Mesothelial cell of epicardium (in vitro differentiated cells): ENCODE data around the gene TARBP2. TPM values are rescaled to one million over a fixed set of nuclear protein-coding genes. Genes with fewer than 3 reads are reported as not detected.

Experiments used
- DNase-seq, 2 experiments: peaks; one replicate each; pipeline ENCODE4 v3.0.0; 2021; ENCODE audit warnings: low spot score in 2 of 2; ENCODE audit not compliant: unreplicated experiment in 2 of 2
- H3K27ac Mint-ChIP-seq: 2 replicates; pipeline ENCODE4 v1.8.0; 2021; ENCODE audit warnings: mixed read lengths
- H3K27me3 Mint-ChIP-seq: 2 replicates; pipeline ENCODE4 v1.8.0; 2021; ENCODE audit warnings: low read depth, mixed read lengths
- H3K36me3 Mint-ChIP-seq: 2 replicates; pipeline ENCODE4 v1.8.0; 2021; ENCODE audit warnings: mixed read lengths
- H3K4me1 Mint-ChIP-seq: 2 replicates; pipeline ENCODE4 v1.8.0; 2021; ENCODE audit warnings: mixed read lengths
- H3K4me3 Mint-ChIP-seq: 2 replicates; pipeline ENCODE4 v1.8.0; 2021; ENCODE audit warnings: mild to moderate bottlenecking, moderate library complexity, mixed read lengths
- H3K9me3 Mint-ChIP-seq: 2 replicates; pipeline ENCODE4 v1.8.0; 2021; ENCODE audit warnings: mixed read lengths
- total RNA-seq: library from RNA; stranded (reverse); gene quantifications from 3 replicates; pipeline ENCODE4 v1.2.1, GENCODE V29; 2021
- TF ChIP-seq, protein P1 (sequence below): fragments of 200-600 bp; sonication (generic); IDR thresholded peaks from one replicate; pipeline ENCODE4 v1.5.0; 2021; ENCODE audit warnings: antibody characterized with exemption; ENCODE audit not compliant: unreplicated experiment

The TARBP2 gene
- total RNA-seq, 1 donor from 2014 or later: 50.4 TPM

DNA sequence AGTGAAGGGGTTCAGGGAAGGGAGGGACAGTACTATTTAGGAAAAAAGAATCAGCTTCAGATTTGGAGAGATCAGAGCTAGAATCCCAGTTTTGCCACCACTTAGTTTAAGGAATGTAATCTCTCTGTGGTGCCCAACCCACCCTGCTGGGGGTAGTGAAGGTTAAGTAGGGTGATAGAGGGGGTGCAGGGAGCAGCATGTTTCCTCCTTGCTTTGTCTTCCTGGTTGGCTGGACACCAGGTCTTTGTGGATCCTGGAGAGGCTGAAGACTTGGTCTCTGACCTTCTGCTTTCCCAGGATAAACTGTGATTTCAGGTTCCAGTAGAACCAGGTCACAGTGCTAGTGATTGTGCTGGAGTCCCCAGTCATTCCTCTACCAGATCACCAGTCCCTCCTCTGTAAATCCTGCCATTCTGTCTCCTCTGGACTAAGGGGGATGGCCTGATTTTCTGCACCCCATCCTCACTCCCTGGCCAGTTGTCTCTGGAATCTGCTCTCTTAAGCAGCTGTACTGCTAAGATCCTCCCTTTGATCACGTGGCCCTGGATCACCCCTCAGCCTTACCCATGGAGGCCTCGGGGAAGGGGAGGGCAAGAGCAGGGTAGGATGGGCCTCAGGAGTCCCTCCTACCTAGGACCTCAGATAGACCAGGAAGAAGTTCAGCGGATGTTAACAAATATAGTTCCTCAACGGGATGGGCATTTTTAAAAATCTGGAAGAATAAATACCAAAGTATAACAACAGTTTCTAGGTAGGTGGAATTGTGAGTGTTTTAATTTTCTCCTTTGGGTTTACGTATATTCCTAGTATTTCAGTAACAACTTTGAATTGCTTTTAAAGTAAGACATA, 5.0 kb upstream of the TARBP2 start:
- no peaks in the 10 kb centered on the region for H3K36me3 Mint-ChIP-seq

DNA sequence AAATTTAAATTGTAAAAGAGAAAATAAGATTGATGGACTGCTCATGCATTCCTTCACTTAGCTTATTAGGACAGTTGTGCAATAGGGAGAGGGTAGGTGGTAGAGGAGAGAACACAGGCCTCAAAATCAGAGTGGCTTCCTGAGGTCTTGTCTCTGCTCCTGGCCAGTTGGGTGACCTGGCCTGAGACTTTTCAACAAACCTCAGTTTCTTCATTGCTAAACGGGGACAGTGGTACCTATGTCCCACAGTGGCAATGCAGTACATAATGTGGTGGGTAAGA, 4.4 kb upstream of the TARBP2 start:
- H3K27me3 Mint-ChIP-seq: no peaks in the 10 kb centered on the region
- H3K4me1 Mint-ChIP-seq: peaks cover 56% of the 10 kb centered on the region
- H3K4me3 Mint-ChIP-seq: peak overlapping the region; percentile 49
- no peaks in the 10 kb centered on the region for H3K36me3 Mint-ChIP-seq
- TF ChIP-seq, protein P1, sequence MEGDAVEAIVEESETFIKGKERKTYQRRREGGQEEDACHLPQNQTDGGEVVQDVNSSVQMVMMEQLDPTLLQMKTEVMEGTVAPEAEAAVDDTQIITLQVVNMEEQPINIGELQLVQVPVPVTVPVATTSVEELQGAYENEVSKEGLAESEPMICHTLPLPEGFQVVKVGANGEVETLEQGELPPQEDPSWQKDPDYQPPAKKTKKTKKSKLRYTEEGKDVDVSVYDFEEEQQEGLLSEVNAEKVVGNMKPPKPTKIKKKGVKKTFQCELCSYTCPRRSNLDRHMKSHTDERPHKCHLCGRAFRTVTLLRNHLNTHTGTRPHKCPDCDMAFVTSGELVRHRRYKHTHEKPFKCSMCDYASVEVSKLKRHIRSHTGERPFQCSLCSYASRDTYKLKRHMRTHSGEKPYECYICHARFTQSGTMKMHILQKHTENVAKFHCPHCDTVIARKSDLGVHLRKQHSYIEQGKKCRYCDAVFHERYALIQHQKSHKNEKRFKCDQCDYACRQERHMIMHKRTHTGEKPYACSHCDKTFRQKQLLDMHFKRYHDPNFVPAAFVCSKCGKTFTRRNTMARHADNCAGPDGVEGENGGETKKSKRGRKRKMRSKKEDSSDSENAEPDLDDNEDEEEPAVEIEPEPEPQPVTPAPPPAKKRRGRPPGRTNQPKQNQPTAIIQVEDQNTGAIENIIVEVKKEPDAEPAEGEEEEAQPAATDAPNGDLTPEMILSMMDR: no peak
- peak overlapping the region; percentile 74 for H3K27ac Mint-ChIP-seq
- DNase-seq: no peak
- H3K9me3 Mint-ChIP-seq: no peaks in the 10 kb centered on the region

More for the DNA sequence above, 5.0 kb upstream of the TARBP2 start:
- H3K9me3 Mint-ChIP-seq: no peaks in the 10 kb centered on the region
- peak in 1 of 2 experiments; percentile 56 for DNase-seq
- TF ChIP-seq, protein P1: no peak
- H3K4me1 Mint-ChIP-seq: peaks cover 54% of the 10 kb centered on the region
- H3K27me3 Mint-ChIP-seq: no peaks in the 10 kb centered on the region
- peak overlapping the region; percentile 49 for H3K4me3 Mint-ChIP-seq
- peak overlapping the region; percentile 74 for H3K27ac Mint-ChIP-seq

DNA sequence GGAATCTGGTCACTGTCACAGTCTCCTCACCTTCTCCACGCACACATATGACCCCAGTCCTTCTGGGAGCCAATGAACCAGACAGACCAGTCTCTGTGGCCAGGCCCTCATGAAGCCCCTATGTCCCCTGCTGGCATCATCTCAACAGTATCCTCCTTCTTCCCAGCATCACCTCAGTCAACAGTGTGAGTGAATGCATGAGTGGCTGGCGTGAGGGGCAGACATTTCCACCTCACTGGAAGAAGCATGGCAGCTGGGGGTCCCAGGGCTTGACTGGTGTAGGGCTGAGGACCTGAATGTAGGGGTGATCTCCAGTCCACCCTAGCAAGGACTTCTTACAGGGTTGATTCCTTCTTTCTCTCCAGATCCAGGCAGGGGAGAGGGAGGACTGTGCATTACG, 3.6 kb upstream of the TARBP2 start:
- H3K27ac Mint-ChIP-seq: peak overlapping the region; percentile 43
- H3K27me3 Mint-ChIP-seq: no peaks in the 10 kb centered on the region
- H3K4me1 Mint-ChIP-seq: peaks cover 57% of the 10 kb centered on the region
- TF ChIP-seq, protein P1: no peak
- DNase-seq: no peak
- H3K36me3 Mint-ChIP-seq: no peaks in the 10 kb centered on the region
- H3K9me3 Mint-ChIP-seq: no peaks in the 10 kb centered on the region
- no peak overlapping the region for H3K4me3 Mint-ChIP-seq

DNA sequence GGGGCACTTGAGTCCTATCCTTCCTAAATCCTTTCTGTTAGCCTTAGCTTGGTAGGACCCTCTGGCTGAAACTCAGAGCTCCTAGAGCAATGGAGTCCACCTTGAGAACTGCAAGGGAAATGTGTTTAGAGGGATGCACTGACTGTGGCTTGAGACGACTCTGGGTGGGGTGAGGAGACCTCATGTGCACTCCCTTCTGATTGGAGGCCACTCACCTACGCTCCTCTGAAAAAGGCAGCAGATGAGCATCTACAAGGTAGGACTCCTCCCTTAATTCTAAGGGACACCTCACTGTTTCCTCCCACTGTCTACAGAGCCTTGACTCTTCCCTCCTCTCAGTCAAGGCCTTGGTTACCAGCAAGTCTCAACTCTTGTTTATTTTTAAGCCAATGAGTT, 2.9 kb upstream of the TARBP2 start:
- Mint-ChIP-seq H3K4me1 (peaks cover 57% of the 10 kb centered on the region), H3K36me3 (no peaks in the 10 kb centered on the region), H3K9me3 (no peaks in the 10 kb centered on the region), H3K4me3 (peak overlapping the region; percentile 83), H3K27me3 (no peaks in the 10 kb centered on the region), H3K27ac (no peak overlapping the region)
- TF ChIP-seq, protein P1: no peak
- DNase-seq: no peak

DNA sequence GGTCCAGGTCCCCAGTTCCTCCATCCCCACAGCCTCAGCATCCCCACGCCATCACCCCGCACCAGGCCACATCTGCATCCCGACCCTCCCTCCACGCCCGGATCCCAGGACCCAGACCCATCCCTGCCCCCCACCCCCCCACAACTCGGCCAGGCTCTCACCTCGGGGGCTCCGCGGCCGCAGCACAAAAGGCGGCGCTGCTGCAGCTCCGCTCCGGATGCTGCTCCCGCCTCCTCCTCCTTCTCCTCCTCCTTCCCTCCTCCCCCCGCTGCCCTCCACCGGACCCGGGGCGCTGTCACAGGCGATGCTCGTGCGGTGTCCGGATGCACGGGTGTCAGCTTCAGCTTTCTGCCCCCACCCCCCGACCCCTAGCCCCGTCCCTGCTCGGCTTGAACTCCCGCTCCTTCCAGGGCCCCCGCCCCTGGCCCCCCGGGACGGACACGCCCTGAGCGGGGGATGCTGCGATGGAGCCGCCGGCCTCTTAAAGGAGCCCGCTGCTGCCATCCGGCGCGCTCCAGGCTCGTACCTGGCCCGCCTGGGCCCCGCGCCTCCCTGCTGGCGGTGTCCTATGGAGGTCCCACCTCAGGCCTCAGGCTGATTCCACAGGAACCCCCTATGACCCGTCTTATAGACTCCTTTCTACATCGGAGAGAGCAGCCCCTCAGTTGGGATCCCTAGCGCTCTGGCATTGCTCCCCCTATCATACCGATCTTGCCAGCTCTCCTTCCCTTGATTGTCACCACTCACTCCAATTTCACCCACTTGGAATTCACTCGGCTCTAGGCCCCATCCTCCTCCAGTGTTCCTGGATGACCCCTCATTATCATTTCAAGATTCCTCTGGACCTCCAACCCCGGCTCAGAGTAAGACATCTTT, 1.6 kb upstream of the TARBP2 start, which contains the start of gene MAP3K12:
TSS of gene MAP3K12 (minus strand) at position 193 of the 876 bp plus-strand sequence. CDS start 12,067 bp downstream, outside the sequence.
- TF ChIP-seq, protein P1: no peak
- Mint-ChIP-seq H3K36me3 (no peaks in the 10 kb centered on the region), H3K4me3 (peak within 1 kb of the TSS; percentile 83), H3K4me1 (peaks cover 45% of the 10 kb centered on the region), H3K27ac (peak within 1 kb of the TSS; percentile 98), H3K27me3 (no peaks in the 10 kb centered on the region), H3K9me3 (no peaks in the 10 kb centered on the region)
- DNase-seq: peak in 1 of 2 experiments; percentile 61
